Measurements from ENCODE around the gene PLK2.

GRCh38 chr5:58499231-58499630 lies 39.3 kb upstream of the PLK2 start:
- TF ChIP-seq, protein P1, sequence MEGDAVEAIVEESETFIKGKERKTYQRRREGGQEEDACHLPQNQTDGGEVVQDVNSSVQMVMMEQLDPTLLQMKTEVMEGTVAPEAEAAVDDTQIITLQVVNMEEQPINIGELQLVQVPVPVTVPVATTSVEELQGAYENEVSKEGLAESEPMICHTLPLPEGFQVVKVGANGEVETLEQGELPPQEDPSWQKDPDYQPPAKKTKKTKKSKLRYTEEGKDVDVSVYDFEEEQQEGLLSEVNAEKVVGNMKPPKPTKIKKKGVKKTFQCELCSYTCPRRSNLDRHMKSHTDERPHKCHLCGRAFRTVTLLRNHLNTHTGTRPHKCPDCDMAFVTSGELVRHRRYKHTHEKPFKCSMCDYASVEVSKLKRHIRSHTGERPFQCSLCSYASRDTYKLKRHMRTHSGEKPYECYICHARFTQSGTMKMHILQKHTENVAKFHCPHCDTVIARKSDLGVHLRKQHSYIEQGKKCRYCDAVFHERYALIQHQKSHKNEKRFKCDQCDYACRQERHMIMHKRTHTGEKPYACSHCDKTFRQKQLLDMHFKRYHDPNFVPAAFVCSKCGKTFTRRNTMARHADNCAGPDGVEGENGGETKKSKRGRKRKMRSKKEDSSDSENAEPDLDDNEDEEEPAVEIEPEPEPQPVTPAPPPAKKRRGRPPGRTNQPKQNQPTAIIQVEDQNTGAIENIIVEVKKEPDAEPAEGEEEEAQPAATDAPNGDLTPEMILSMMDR (IDR thresholded peaks at IDR 0.05): no peak
- TF ChIP-seq POLR2A (IDR thresholded peaks at IDR 0.05): no peak
- no peak for TF ChIP-seq POLR2AphosphoS5 (IDR thresholded peaks at IDR 0.05)

All from prostate gland (tissue), 2 donors.